Liver (tissue), 9 donors: ENCODE measurements around the gene MSMO1. TPM values are rescaled to one million over a fixed set of nuclear protein-coding genes. Genes with fewer than 3 reads are reported as not detected.
A peak's percentile ranks its signal among the peaks of the same experiment; 100 is the strongest.

ENCODE experiments used
- DNase-seq: peaks from one replicate; pipeline ENCODE4 v3.0.0-alpha.2; 2017; ENCODE audit warnings: low spot score
- H3K27ac ChIP-seq, 2 donors: one replicate each; pipeline ENCODE4 v1.7.0; 2013; ENCODE audit warnings: inconsistent platforms in 2 of 2, low read length in 2 of 2, control low read depth in 1 of 2, low read depth in 1 of 2, mild to moderate bottlenecking in 1 of 2
- H3K27me3 ChIP-seq, 4 donors: one replicate each; pipeline versions ENCODE4 v1.6.1 to v1.7.0; 2013; ENCODE audit warnings: low read length in 3 of 4, inconsistent platforms in 1 of 4, mild to moderate bottlenecking in 1 of 4, moderate library complexity in 1 of 4; ENCODE audit not compliant: control insufficient read depth in 4 of 4, insufficient read depth in 4 of 4
- H3K36me3 ChIP-seq, 4 donors: one replicate each; pipeline versions ENCODE4 v1.6.1 to v1.7.0; 2013; ENCODE audit warnings: low read length in 3 of 4, mild to moderate bottlenecking in 3 of 4, low read depth in 1 of 4, moderate library complexity in 1 of 4; ENCODE audit not compliant: control insufficient read depth in 4 of 4, insufficient read depth in 3 of 4
- H3K4me1 ChIP-seq, 4 donors: one replicate each; pipeline versions ENCODE4 v1.6.1 to v1.7.0; 2013; ENCODE audit warnings: low read length in 3 of 4, mild to moderate bottlenecking in 3 of 4, moderate library complexity in 1 of 4; ENCODE audit not compliant: control insufficient read depth in 4 of 4, insufficient read depth in 4 of 4
- H3K4me3 ChIP-seq, 3 donors: one replicate each; pipeline versions ENCODE4 v1.6.1 to v1.7.0; 2013; ENCODE audit warnings: low read length in 3 of 3, control low read depth in 1 of 3, low read depth in 1 of 3, mild to moderate bottlenecking in 1 of 3
- H3K9ac ChIP-seq, 2 donors: one replicate each; pipeline ENCODE4 v1.7.0; 2013; ENCODE audit warnings: low read length in 2 of 2, mild to moderate bottlenecking in 2 of 2, moderate library complexity in 2 of 2, control low read depth in 1 of 2, low read depth in 1 of 2
- H3K9me3 ChIP-seq, 4 donors: one replicate each; pipeline versions ENCODE4 v1.6.1 to v1.7.0; 2013; ENCODE audit warnings: low read length in 3 of 4; ENCODE audit not compliant: control insufficient read depth in 4 of 4
- EGR1 ChIP-seq, 2 donors: IDR thresholded peaks; 2 replicates each; pipeline ENCODE4 v1.6.1; 2016 to 2018; ENCODE audit warnings: antibody characterized with exemption in 2 of 2, low read depth in 2 of 2
- FOXA1 ChIP-seq: IDR thresholded peaks from 2 replicates; pipeline ENCODE4 v1.6.1; 2016; ENCODE audit warnings: antibody characterized with exemption
- FOXA2 ChIP-seq: IDR thresholded peaks from 2 replicates; pipeline ENCODE4 v1.6.1; 2016; ENCODE audit warnings: antibody characterized with exemption
- GABPA ChIP-seq, 2 donors: IDR thresholded peaks in 1 of 2; conservative IDR thresholded peaks in 1 of 2; 2 replicates each; pipeline ENCODE4 v1.6.1; 2016; ENCODE audit warnings: antibody characterized with exemption in 2 of 2, mild to moderate bottlenecking in 1 of 2, moderate library complexity in 1 of 2
- HNF4A ChIP-seq, 2 donors: conservative IDR thresholded peaks; 2 replicates each; pipeline ENCODE4 v1.6.1; 2016; ENCODE audit warnings: antibody characterized with exemption in 2 of 2, mild to moderate bottlenecking in 2 of 2
- HNF4G ChIP-seq: IDR thresholded peaks from 2 replicates; pipeline ENCODE4 v1.6.1; 2016; ENCODE audit warnings: antibody characterized with exemption
- JUND ChIP-seq, 2 donors: IDR thresholded peaks; 2 replicates each; pipeline ENCODE4 v1.6.1; 2016; ENCODE audit warnings: antibody characterized with exemption in 2 of 2
- MAX ChIP-seq: IDR thresholded peaks from 2 replicates; pipeline ENCODE4 v1.6.1; 2016; ENCODE audit warnings: antibody characterized with exemption
- NR2F2 ChIP-seq: IDR thresholded peaks from 2 replicates; pipeline ENCODE4 v1.6.1; 2016; ENCODE audit warnings: antibody characterized with exemption
- RAD21 ChIP-seq, 2 donors: IDR thresholded peaks; 2 replicates each; pipeline ENCODE4 v1.6.1; 2016; ENCODE audit warnings: antibody characterized with exemption in 2 of 2, mild to moderate bottlenecking in 2 of 2
- REST ChIP-seq: IDR thresholded peaks from 2 replicates; pipeline ENCODE4 v1.6.1; 2016; ENCODE audit warnings: antibody characterized with exemption, mild to moderate bottlenecking
- RXRA ChIP-seq, 2 donors: IDR thresholded peaks; 2 replicates each; pipeline ENCODE4 v1.6.1; 2017 to 2018; ENCODE audit warnings: antibody characterized with exemption in 2 of 2, mild to moderate bottlenecking in 1 of 2
- SP1 ChIP-seq: IDR thresholded peaks from 2 replicates; pipeline ENCODE4 v1.6.1; 2018; ENCODE audit warnings: antibody characterized with exemption, mild to moderate bottlenecking
- TAF1 ChIP-seq: conservative IDR thresholded peaks from 2 replicates; pipeline ENCODE4 v1.6.1; 2016; ENCODE audit warnings: antibody characterized with exemption, mild to moderate bottlenecking
- YY1 ChIP-seq: IDR thresholded peaks from 2 replicates; pipeline ENCODE4 v1.6.1; 2016; ENCODE audit warnings: antibody characterized with exemption, mild to moderate bottlenecking
- WGBS: extraction: QIAGEN DNeasy Blood & Tissue Kit; methylation state at CpG from one replicate; pipeline ENCODE4 v1.1.7; 2013; 5-methylcytosine and 5-hydroxymethylcytosine counted together
- polyA plus RNA-seq, 2 donors: library from polyadenylated mRNA; stranded (reverse) in 1 of 2; unstranded in 1 of 2; fragments of 200-250 nt in 1 of 2; fragments of >200 nt in 1 of 2; fragmentation: Nextera tagmentation in 1 of 2; extraction: Ambion mirVana in 1 of 2; gene quantifications; one replicate each; pipeline versions ENCODE4 v1.2.1 to v1.2.3, GENCODE V29; 2013 to 2015
- total RNA-seq, 2 donors: library from RNA; depleted of rRNA; stranded (reverse); fragments of >200 nt; gene quantifications; one replicate each; pipeline ENCODE4 v1.2.3, GENCODE V29; 2014
- TF ChIP-seq, protein P1 (sequence below): IDR thresholded peaks from 2 replicates; pipeline ENCODE4 v1.6.1; 2016; ENCODE audit warnings: antibody characterized with exemption
- TF ChIP-seq, protein P2 (sequence below): fragments of 150-350 bp; IDR thresholded peaks from 2 replicates; pipeline ENCODE4 v1.5.1; 2017; ENCODE audit warnings: improper control_type of control experiment, low read depth, low read length; ENCODE audit not compliant: missing input control
- TF ChIP-seq, protein P3 (sequence below): IDR thresholded peaks from 2 replicates; pipeline ENCODE4 v1.6.1; 2016; ENCODE audit warnings: antibody characterized with exemption
- donor health status: healthy.
- donor health status: healthy.
- donor health status: healthy.
- donor health status: healthy.
- donor health status: healthy.

The MSMO1 gene
- total and polyA plus RNA-seq, 4 donors, result 153 to 721 (median 326) TPM

- H3K27ac ChIP-seq, result peak overlapping the region; percentile 92 to 95
- no peaks in the 10 kb centered on the region for H3K27me3 ChIP-seq
- WGBS, result 27% methylated on average over 8 of the region's 8 CpGs
- TF ChIP-seq REST (no peak), HNF4G (no peak), SP1 (peak; percentile 25), RAD21 (IDR thresholded peaks at IDR 0.05) (peak in 1 of 2 donors; percentile 9), FOXA2 (no peak), YY1 (peak; percentile 40), GABPA (IDR thresholded peaks at IDR 0.05 in 1 of 2, conservative IDR thresholded peaks at IDR 0.05 in 1 of 2) (no peak), HNF4A (conservative IDR thresholded peaks at IDR 0.05) (peak; percentile 67 to 74), JUND (IDR thresholded peaks at IDR 0.05) (peak in 1 of 2 donors; percentile 52), TAF1 (no peak), MAX (no peak), RXRA (IDR thresholded peaks at IDR 0.05) (peak in 1 of 2 donors; percentile 73), NR2F2 (no peak), FOXA1 (no peak), EGR1 (IDR thresholded peaks at IDR 0.05; ENCODE audit: low read depth in 2 of 2) (no peak)
- TF ChIP-seq, protein P1, sequence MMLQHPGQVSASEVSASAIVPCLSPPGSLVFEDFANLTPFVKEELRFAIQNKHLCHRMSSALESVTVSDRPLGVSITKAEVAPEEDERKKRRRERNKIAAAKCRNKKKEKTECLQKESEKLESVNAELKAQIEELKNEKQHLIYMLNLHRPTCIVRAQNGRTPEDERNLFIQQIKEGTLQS, result no peak
- TF ChIP-seq, protein P2, sequence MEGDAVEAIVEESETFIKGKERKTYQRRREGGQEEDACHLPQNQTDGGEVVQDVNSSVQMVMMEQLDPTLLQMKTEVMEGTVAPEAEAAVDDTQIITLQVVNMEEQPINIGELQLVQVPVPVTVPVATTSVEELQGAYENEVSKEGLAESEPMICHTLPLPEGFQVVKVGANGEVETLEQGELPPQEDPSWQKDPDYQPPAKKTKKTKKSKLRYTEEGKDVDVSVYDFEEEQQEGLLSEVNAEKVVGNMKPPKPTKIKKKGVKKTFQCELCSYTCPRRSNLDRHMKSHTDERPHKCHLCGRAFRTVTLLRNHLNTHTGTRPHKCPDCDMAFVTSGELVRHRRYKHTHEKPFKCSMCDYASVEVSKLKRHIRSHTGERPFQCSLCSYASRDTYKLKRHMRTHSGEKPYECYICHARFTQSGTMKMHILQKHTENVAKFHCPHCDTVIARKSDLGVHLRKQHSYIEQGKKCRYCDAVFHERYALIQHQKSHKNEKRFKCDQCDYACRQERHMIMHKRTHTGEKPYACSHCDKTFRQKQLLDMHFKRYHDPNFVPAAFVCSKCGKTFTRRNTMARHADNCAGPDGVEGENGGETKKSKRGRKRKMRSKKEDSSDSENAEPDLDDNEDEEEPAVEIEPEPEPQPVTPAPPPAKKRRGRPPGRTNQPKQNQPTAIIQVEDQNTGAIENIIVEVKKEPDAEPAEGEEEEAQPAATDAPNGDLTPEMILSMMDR, result no peak
- TF ChIP-seq, protein P3, sequence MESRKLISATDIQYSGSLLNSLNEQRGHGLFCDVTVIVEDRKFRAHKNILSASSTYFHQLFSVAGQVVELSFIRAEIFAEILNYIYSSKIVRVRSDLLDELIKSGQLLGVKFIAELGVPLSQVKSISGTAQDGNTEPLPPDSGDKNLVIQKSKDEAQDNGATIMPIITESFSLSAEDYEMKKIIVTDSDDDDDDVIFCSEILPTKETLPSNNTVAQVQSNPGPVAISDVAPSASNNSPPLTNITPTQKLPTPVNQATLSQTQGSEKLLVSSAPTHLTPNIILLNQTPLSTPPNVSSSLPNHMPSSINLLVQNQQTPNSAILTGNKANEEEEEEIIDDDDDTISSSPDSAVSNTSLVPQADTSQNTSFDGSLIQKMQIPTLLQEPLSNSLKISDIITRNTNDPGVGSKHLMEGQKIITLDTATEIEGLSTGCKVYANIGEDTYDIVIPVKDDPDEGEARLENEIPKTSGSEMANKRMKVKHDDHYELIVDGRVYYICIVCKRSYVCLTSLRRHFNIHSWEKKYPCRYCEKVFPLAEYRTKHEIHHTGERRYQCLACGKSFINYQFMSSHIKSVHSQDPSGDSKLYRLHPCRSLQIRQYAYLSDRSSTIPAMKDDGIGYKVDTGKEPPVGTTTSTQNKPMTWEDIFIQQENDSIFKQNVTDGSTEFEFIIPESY, result peak; percentile 18
- peak overlapping the region; percentile 74 to 97 for H3K9ac ChIP-seq
- peak overlapping the region; percentile 21 to 79 (median 68) for H3K4me3 ChIP-seq
- H3K9me3 ChIP-seq, result no peaks in the 10 kb centered on the region
- no peak for DNase-seq
- peaks cover 2 to 25% (median 11%) of the 10 kb centered on the region in 4 donors for H3K4me1 ChIP-seq
- no peaks in the 10 kb centered on the region for H3K36me3 ChIP-seq
Measured at GRCh38 chr4:165325732-165326512, 1.5 kb upstream of the MSMO1 start.
